COLO829 (cell line): Measurements from ENCODE around the gene EIF5AL1.
"Not testable (repeated sequence)": the region's sequence is repeated elsewhere in the genome, so short reads cannot be mapped to it uniquely, and the experiment has no call there.

Experiments used
- DNase-seq: peaks from one replicate; pipeline ENCODE4 v3.0.0; 2012; ENCODE audit warnings: low spot score

The EIF5AL1 gene

GRCh38 chr10:79556961-79557360 lies 44.6 kb downstream of the EIF5AL1 start:
- not testable (repeated sequence) for DNase-seq

- no peak for DNase-seq
These were observed 47.4 kb downstream of the EIF5AL1 start for GRCh38 chr10:79559726-79560125.

- no peak for DNase-seq
These were observed 47.9 kb downstream of the EIF5AL1 start, which contains the start of gene SFTPA2 for GRCh38 chr10:79560160-79560709. Gene SFTPA2 (minus strand): TSS chr10:79560407. CDS start chr10:79559483, 924 bp downstream.

GRCh38 chr10:79561257-79561656 lies 48.9 kb downstream of the EIF5AL1 start:
- no peak for DNase-seq

- peak; percentile 27 for DNase-seq
These were observed 49.9 kb downstream of the EIF5AL1 start for GRCh38 chr10:79562135-79562756.

- no peak for DNase-seq
These were observed 51.1 kb downstream of the EIF5AL1 start for GRCh38 chr10:79563426-79563825.
